Lower leg skin (tissue), 4 donors: ENCODE data around the gene CDS1. TPM values are rescaled to one million over a fixed set of nuclear protein-coding genes. Genes with fewer than 3 reads are reported as not detected.

Experiments used
- DNase-seq, 2 donors: peaks; one replicate each; pipeline ENCODE4 v3.0.0-alpha.2; 2019; ENCODE audit warnings: low spot score in 2 of 2
- H3K4me3 ChIP-seq: fragments of 200-600 bp; sonication (generic); 2 replicates; pipeline ENCODE4 v1.5.1; 2017; ENCODE audit warnings: mild to moderate bottlenecking, low read depth; ENCODE audit not compliant: poor library complexity, severe bottlenecking
- POLR2A ChIP-seq, 2 donors: fragments of 450-650 bp; IDR thresholded peaks; one replicate each; pipeline ENCODE4 v1.6.1; 2016 to 2017; ENCODE audit warnings: antibody characterized with exemption in 2 of 2, mild to moderate bottlenecking in 1 of 2, moderate library complexity in 1 of 2
- WGBS, 2 donors: methylation state at CpG; one replicate each; pipeline ENCODE4 v1.1.5; 2018; 5-methylcytosine and 5-hydroxymethylcytosine counted together
- intact Hi-C: fragments of 100-400 bp; cut with DNase I; formaldehyde crosslinking; loops from one replicate; pipeline ENCODE4 v1.15.0; 2023; ENCODE audit warnings: low total_unique reads
- total RNA-seq, 4 donors: library from RNA; depleted of rRNA; stranded (reverse); fragments of >200 nt; gene quantifications; one replicate each; pipeline ENCODE4 v1.1.0, GENCODE V29; 2016
- TF ChIP-seq, protein P1 (sequence below), 3 donors: fragments of 450-650 bp; IDR thresholded peaks; one replicate each; pipeline ENCODE4 v1.5.1; 2016; ENCODE audit warnings: antibody characterized with exemption in 3 of 3, mild to moderate bottlenecking in 3 of 3, moderate library complexity in 2 of 3

CDS1 gene
- total RNA-seq, 4 donors from 2014 or later, result 29.3 to 35.8 (median 32.3) TPM

DNA sequence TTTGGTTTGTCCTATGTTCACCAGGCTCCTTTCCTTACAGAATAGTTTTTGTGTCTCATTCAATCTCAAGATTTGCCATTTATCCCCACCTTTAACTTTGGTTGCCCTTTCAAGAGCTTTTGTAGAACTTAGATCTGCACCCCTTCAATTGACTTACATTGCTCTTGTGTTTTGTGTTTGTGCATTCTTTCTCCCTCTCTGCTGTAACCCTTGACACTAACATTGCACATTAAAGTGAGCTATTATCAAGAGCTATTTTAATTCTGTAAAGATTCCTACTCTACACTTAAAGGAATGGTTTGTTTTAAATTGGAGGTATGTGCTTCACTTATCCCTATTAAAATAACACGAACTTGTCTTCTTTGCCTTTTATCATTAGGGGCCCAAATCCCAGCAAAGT is 65.3 kb downstream of the CDS1 start:
- no peak for DNase-seq
- TF ChIP-seq, protein P1, sequence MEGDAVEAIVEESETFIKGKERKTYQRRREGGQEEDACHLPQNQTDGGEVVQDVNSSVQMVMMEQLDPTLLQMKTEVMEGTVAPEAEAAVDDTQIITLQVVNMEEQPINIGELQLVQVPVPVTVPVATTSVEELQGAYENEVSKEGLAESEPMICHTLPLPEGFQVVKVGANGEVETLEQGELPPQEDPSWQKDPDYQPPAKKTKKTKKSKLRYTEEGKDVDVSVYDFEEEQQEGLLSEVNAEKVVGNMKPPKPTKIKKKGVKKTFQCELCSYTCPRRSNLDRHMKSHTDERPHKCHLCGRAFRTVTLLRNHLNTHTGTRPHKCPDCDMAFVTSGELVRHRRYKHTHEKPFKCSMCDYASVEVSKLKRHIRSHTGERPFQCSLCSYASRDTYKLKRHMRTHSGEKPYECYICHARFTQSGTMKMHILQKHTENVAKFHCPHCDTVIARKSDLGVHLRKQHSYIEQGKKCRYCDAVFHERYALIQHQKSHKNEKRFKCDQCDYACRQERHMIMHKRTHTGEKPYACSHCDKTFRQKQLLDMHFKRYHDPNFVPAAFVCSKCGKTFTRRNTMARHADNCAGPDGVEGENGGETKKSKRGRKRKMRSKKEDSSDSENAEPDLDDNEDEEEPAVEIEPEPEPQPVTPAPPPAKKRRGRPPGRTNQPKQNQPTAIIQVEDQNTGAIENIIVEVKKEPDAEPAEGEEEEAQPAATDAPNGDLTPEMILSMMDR (IDR thresholded peaks at IDR 0.05), result no peak
- no peak for TF ChIP-seq POLR2A (IDR thresholded peaks at IDR 0.05)
- no peak overlapping the region for H3K4me3 ChIP-seq
- 84 to 86% methylated on average over 1 of the region's 1 CpG for WGBS, 2 donors
- intact Hi-C loops, result no loop called here

DNA sequence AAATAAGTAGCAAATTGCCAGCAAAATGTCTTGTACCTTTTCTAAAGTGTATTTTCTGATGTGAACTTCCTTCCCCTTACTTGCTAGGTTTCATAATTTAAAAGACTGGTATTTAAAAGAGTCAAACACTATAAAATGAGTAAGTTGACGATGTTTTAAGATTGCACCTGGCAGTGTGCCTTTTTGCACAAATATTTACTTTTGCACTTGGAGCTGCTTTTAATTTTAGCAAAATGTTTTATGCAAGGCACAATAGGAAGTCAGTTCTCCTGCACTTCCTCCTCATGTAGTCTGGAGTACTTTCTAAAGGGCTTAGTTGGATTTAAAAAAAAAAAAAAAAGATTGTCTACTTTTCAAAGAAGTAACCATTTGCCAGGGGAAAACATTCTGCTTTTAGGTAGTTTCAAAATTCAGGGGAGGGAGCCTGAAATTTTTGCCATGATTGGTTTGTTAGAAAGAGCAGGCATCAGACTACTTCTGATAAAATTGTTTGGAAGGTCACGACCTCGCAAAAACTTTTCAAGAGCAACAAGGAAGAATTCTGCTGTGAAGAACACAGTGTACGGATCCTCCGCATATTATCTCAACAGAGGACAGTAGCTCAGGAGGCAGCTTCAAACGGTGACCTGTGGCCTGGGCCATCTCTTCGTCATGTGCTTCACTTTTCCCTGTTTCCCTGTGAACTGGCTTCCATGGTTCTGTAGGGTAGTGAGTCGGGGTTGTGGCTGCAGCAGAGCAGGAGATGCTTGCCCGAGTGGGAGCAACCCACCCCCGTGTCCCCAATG is 66.1 kb downstream of the CDS1 start:
- DNase-seq, result no peak
- 86 to 87% methylated on average over 10 of the region's 10 CpGs for WGBS, 2 donors
- TF ChIP-seq, protein P1 (IDR thresholded peaks at IDR 0.05), result no peak
- no peak for TF ChIP-seq POLR2A (IDR thresholded peaks at IDR 0.05)

DNA sequence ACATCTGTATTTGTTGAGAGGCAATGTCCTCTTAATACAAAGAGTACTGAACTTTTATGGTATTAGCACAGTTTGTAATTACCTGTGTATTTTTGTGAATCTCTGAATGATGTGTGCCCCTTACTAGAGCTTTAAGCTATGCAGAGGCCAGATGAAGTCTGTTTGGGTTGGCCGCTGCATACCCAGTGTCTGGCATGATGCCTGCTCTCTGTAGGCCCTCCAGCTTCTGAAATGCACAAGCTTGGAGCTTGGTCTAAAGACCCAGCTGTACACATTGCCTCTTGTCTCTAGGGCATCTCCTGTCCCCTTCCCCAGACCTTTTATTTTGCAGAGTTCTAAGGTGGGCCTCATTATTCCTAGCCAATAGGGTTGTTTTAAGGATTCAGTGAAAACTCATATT is 68.6 kb downstream of the CDS1 start:
- intact Hi-C loops, result no loop called here
- no peak overlapping the region for H3K4me3 ChIP-seq
- WGBS, 2 donors, result 88 to 100% methylated on average over 1 of the region's 1 CpG
- TF ChIP-seq, protein P1 (IDR thresholded peaks at IDR 0.05), result no peak
- no peak for TF ChIP-seq POLR2A (IDR thresholded peaks at IDR 0.05)
- DNase-seq, result no peak

More for the DNA sequence above, 66.1 kb downstream of the CDS1 start:
- no peak overlapping the region for H3K4me3 ChIP-seq
- intact Hi-C loops, result no loop called here

DNA sequence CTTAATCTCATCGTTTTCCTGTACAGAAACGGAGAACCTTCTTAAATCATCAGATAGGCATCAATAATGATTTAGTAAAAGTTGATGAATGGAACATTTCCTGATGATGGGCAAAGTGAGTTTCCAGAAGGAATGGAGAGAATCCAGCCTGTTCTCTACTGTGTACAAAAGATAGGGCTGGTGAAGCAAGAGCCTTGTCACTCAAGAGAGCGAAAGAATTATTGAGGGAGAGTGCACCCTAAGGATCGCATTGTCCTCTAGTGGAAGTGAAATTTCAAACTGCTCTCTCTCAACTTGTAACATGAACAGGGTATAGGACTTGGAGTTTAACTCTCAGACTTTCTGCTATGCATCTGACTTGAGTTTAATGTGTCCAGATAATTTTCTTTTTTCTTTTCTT is 69.6 kb downstream of the CDS1 start:
- no peak overlapping the region for H3K4me3 ChIP-seq
- intact Hi-C loops, result no loop called here
- 89 to 90% methylated on average over 4 of the region's 4 CpGs for WGBS, 2 donors
- DNase-seq, result no peak
- TF ChIP-seq, protein P1 (IDR thresholded peaks at IDR 0.05), result no peak
- no peak for TF ChIP-seq POLR2A (IDR thresholded peaks at IDR 0.05)

DNA sequence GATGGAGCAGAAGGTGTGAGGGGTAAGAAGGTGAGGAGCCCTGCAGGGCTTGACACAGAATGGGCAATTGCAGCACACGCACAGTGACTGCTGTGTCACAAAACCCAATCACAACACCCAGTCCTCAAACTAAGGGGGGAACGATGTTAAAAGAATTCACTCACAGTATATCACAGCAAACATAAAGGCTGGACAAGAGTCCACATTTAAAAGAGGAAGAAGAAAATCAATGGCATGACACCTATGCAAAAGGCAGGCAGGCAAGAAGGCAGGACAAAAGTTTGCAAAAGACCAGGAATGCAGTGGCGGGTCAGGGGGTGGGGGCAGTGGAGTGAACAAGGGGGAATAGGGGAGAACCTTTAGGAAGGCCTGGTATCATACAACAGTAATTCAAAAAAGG is 77.7 kb downstream of the CDS1 start:
- intact Hi-C loops, result no loop called here
- 92 to 95% methylated on average over 3 of the region's 3 CpGs for WGBS, 2 donors
- no peak for TF ChIP-seq POLR2A (IDR thresholded peaks at IDR 0.05)
- TF ChIP-seq, protein P1 (IDR thresholded peaks at IDR 0.05), result no peak
- no peak overlapping the region for H3K4me3 ChIP-seq
- DNase-seq, result no peak
